Measurements from ENCODE around the gene DCC. TPM values are rescaled to one million over a fixed set of nuclear protein-coding genes. Genes with fewer than 3 reads are reported as not detected.

DCC gene
- total RNA-seq, 1 donor from 2014 or later = not detected

DNA sequence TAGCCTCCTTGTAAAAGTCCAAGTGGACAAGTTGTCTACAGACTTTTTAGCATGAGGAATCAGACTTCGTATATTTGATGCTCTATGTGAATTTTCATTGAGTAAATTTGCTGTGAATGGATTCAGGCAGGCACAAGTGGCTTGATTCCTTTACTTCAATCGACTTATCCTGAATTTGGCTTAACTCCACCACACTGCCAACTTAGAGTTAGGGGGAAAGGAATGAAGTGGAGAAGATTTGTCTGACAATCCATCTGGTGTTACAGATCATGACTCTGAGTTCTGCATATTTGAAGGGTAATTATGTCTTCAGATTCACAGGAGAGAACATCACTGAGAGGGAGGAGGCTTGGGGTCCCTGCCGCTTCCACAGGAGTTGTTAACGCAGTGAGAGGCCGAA is 829.3 kb downstream of the DCC start:
- H3K27ac Mint-ChIP-seq (ENCODE audit: unreplicated experiment) = no peak overlapping the region
- H3K27me3 Mint-ChIP-seq (ENCODE audit: low read depth) = peaks cover 3% of the 10 kb centered on the region
- no peak for TF ChIP-seq CTCF (IDR thresholded peaks at IDR 0.05)
- DNase-seq (ENCODE audit: low spot score) = no peak
- no peaks in the 10 kb centered on the region for H3K36me3 Mint-ChIP-seq (ENCODE audit: low read depth)
- no peaks in the 10 kb centered on the region for H3K4me1 Mint-ChIP-seq (ENCODE audit: low read depth)
- H3K4me3 Mint-ChIP-seq (ENCODE audit: unreplicated experiment) = no peak overlapping the region
- peaks cover 3% of the 10 kb centered on the region for H3K9me3 Mint-ChIP-seq (ENCODE audit: low read depth)

DNA sequence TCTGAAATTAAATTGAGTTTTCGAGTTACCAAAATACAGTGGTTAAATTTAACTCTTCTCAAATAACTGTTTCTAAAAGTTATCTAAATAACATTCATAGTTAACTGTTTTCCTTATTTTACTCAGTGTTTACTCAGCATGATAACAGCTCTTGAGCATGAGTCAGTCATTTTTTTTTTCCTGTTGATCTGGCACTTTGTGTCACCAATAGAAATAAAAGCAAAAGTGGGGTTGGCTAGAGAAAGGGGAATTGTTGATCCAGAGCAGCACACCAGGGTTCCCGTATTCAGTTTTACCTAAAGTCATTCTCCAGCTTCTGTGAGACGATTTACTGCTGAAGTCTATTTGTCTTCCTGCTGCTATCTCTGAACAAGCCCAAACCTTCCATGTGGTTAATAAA is 851.6 kb downstream of the DCC start:
- no peak for DNase-seq (ENCODE audit: low spot score)
- Mint-ChIP-seq H3K27me3 (ENCODE audit: low read depth) (no peaks in the 10 kb centered on the region), H3K4me1 (ENCODE audit: low read depth) (no peaks in the 10 kb centered on the region), H3K27ac (ENCODE audit: unreplicated experiment) (no peak overlapping the region), H3K4me3 (ENCODE audit: unreplicated experiment) (no peak overlapping the region), H3K9me3 (ENCODE audit: low read depth) (no peaks in the 10 kb centered on the region), H3K36me3 (ENCODE audit: low read depth) (no peaks in the 10 kb centered on the region)
- TF ChIP-seq CTCF (IDR thresholded peaks at IDR 0.05) = no peak

- H3K4me3 Mint-ChIP-seq (ENCODE audit: unreplicated experiment) = no peak overlapping the region
Observed at GRCh38 chr18:53193870-53194269, 853.9 kb downstream of the DCC start.

GRCh38 chr18:53219853-53220252 is 879.9 kb downstream of the DCC start:
- H3K27ac Mint-ChIP-seq (ENCODE audit: unreplicated experiment) = no peak overlapping the region
- H3K4me1 Mint-ChIP-seq (ENCODE audit: low read depth) = no peaks in the 10 kb centered on the region
- H3K27me3 Mint-ChIP-seq (ENCODE audit: low read depth) = no peaks in the 10 kb centered on the region
- no peaks in the 10 kb centered on the region for H3K36me3 Mint-ChIP-seq (ENCODE audit: low read depth)
- H3K9me3 Mint-ChIP-seq (ENCODE audit: low read depth) = no peaks in the 10 kb centered on the region
- DNase-seq (ENCODE audit: low spot score) = no peak
- no peak overlapping the region for H3K4me3 Mint-ChIP-seq (ENCODE audit: unreplicated experiment)
- no peak for TF ChIP-seq CTCF (IDR thresholded peaks at IDR 0.05)

More at GRCh38 chr18:53193870-53194269, 853.9 kb downstream of the DCC start:
- H3K4me1 Mint-ChIP-seq (ENCODE audit: low read depth) = no peaks in the 10 kb centered on the region
- DNase-seq (ENCODE audit: low spot score) = no peak
- H3K36me3 Mint-ChIP-seq (ENCODE audit: low read depth) = no peaks in the 10 kb centered on the region
- no peaks in the 10 kb centered on the region for H3K27me3 Mint-ChIP-seq (ENCODE audit: low read depth)
- no peaks in the 10 kb centered on the region for H3K9me3 Mint-ChIP-seq (ENCODE audit: low read depth)
- TF ChIP-seq CTCF (IDR thresholded peaks at IDR 0.05) = no peak
- H3K27ac Mint-ChIP-seq (ENCODE audit: unreplicated experiment) = no peak overlapping the region

DNA sequence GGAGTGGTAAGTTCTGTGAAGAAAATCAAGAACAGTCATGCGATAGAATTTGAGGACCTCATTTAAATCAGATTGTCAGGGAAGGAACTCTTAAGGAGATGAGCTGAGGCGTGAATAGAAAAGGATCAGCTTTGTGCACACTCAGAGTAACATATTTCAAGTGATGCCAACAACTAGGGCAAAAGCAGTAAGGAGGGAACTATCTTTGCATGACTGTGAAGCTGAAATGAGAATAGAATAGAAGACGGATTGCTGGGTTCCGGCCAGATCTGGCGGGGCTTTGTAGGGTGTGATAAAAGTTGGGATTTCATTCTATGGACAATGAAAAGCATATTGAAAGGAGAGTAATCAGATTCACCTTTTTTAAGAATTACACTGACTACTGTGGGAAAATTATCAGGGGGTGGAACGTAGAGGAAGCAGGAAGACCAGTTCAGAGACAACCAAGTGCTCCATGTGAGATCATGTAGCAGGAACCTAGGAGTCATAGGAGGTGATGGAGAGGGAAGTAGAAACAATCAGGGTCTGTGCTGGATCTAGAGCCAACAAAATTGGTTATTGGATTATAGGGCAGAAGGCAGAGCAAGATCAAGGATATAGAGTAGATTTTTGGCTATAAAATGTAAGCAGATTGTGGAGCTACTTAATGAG is 884.3 kb downstream of the DCC start:
- Mint-ChIP-seq H3K27me3 (ENCODE audit: low read depth) (no peaks in the 10 kb centered on the region), H3K4me1 (ENCODE audit: low read depth) (no peaks in the 10 kb centered on the region), H3K9me3 (ENCODE audit: low read depth) (no peaks in the 10 kb centered on the region), H3K4me3 (ENCODE audit: unreplicated experiment) (no peak overlapping the region), H3K36me3 (ENCODE audit: low read depth) (no peaks in the 10 kb centered on the region), H3K27ac (ENCODE audit: unreplicated experiment) (no peak overlapping the region)
- TF ChIP-seq CTCF (IDR thresholded peaks at IDR 0.05) = no peak
- DNase-seq (ENCODE audit: low spot score) = no peak

All from chondrocyte (in vitro differentiated cells).